Raji (cell line): ENCODE data around the gene RTN4RL1.

Source experiments
- POLR2A ChIP-seq: IDR thresholded peaks from 2 replicates; pipeline ENCODE4 v1.6.1; 2011; ENCODE audit warnings: low read depth, low read length, control low read depth; ENCODE audit not compliant: insufficient read depth

Gene RTN4RL1

GRCh38 chr17:1965556-1966273 lies 59.4 kb downstream of the RTN4RL1 start:
- TF ChIP-seq POLR2A = no peak

DNA sequence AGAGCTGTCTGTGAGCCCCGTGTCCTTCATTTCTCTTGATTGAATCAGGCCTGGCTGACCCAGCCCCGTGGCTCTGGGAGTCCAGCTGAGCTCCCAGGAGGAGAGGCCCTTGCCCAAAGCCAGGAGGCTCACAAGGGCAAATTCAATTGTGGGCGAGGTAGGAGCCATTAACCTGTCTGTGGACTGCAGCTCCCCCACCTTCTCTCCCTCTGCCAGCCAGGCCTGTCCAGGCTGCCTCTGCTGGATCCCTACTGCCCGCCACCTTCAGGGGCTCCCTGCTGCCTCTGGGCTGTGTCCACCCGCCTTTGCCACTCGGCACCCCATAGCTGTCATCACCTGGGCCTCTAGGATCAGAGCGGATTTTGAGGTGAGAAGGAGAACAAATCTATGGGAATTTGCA lies 61.9 kb downstream of the RTN4RL1 start:
- TF ChIP-seq POLR2A = no peak

DNA sequence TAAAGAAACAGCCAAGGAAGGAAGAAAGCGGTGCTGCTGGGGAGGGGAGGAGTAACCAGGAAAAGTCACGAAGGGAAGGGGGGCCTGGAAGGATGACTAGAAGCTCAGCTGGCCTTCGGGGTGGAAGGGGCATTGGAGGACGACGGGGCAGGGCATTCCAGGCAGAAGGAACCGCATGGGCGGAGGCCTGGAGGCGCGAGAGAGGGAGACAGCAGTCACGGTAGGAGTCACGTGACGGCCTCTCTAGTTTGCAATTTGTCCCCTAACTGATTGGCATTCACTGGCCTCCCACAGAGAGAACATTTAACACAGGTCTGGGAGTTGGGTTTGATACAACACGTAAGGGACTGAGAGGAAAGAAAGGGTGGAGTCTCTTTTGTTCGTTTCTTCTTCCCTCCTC lies 63.9 kb downstream of the RTN4RL1 start:
- TF ChIP-seq POLR2A = no peak

DNA sequence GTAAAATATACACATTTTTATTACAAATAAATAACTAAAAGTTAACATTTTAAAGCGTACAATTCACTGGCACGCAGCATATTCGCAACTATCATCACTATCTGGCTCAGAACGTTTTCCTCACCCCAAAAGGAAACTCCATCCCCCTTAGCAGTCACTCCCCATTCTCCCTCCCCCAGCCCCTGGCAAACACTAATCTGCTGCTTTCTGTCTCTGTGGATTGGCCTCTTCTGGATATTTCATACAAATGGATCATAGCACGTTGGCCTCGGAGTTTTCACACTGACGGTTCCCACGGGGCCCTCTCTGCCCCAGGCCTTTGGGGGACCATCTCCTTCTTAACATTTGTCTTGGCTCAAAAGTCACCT lies 64.6 kb downstream of the RTN4RL1 start:
- TF ChIP-seq POLR2A = no peak

DNA sequence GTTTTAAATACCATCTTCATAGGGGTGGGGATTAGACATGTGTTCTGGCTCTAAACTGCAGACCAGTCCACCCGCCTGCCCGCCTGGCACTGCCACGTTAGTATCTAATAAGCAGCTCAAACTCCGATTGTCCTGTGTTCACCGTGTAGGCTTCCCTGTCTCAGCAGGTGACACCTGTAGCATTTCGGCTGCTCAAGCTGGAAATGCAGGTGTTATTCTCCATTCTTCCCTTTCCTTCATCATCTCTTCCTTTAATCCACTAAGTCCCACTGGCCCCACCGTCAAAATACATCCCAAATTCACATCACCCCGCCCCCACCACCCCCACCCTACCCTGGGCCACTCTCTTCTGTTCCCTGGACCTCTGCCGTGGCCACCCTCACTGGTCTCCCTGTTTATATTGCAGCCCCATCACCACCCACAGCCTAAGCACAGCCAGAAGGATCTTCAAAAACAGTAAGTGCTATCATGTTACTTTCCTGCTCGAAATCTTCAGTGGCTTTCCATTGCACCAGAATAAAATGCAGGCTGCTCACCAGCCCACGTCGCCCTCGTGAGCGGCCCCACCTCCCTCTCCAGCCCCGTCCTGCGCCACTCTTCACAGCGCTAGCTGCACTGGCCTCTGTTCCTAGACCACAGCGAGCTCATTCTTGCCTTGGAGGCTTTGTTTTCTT lies 65.1 kb downstream of the RTN4RL1 start:
- no peak for TF ChIP-seq POLR2A

- no peak for TF ChIP-seq POLR2A
These were observed 66.8 kb downstream of the RTN4RL1 start for GRCh38 chr17:1958134-1958881.

- TF ChIP-seq POLR2A = no peak
These were observed 68.1 kb downstream of the RTN4RL1 start for GRCh38 chr17:1957037-1957436.

DNA sequence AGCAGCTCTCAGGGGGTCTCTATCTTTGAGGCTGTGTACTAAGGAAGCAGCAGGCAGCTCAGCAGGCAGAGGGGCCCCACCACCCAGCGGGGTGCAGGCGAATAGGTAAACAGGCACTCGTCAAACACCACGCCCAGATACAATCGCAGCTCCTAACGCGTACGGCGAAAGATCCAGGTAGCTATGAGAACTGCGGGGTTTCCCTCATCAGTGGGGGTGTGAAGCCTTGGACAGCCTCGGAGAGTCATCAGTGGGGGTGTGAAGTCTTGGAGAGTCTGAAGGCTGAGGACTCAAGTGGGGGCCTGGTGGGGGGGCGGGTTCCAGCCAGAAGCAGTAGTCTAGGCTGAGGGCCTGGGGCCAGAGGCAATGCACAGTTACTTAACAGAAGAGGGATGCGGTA lies 69.0 kb downstream of the RTN4RL1 start:
- TF ChIP-seq POLR2A = no peak

- no peak for TF ChIP-seq POLR2A
These were observed 71.3 kb downstream of the RTN4RL1 start for GRCh38 chr17:1953831-1954230.

DNA sequence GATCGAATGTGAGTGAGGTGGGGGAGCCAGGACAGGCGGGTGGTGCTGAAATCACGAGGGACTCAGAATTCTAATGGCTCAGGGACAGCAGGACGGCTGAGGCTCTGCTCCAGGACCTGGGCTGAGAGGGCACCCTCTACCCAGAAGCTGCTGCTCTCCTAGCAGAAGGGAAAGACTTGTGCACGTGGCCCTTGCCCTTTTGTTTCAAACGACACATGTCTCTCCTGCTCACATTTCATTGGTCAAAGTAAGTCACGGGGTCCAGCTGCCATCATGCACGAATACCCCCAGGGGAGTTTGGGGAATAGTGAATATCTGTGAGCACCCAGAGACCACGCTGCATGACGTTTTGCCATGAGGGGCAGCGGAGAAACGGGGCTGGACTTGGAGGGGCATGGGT lies 73.2 kb downstream of the RTN4RL1 start:
- no peak for TF ChIP-seq POLR2A

DNA sequence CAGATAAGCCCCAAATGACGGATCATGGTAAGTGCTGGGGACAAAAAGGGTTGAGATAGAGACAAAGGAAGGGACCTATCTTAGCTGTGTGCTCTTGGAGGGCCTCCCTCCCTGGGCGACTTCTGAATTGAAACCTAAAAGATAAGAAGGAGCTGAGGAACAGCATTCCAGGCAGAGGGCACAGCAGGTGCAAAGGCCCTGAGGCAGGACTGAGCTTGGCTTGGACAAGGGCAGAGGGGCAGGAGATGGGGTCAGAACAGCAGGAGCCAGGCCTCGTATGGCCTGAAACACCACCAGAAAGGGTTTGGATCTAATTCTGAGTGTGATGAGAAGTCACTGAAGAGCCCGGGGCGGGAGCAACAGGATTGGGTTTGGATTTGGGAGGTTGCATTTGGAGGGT lies 75.4 kb downstream of the RTN4RL1 start:
- no peak for TF ChIP-seq POLR2A

DNA sequence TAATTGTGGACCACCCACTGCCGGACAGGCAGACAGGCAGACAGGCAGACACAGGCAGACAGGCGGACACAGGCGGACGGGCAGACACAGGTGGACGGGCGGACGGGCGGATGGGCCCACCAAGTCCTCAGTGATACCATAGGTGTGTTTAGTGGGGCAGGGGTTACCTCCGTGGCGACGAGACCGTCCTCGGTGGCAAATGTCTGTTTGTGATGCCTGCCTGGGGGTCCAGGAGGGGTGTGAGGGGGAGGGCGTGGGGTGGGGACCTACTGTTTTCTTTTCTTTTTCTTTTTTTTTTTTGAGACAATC lies 76.7 kb downstream of the RTN4RL1 start:
- TF ChIP-seq POLR2A = no peak

DNA sequence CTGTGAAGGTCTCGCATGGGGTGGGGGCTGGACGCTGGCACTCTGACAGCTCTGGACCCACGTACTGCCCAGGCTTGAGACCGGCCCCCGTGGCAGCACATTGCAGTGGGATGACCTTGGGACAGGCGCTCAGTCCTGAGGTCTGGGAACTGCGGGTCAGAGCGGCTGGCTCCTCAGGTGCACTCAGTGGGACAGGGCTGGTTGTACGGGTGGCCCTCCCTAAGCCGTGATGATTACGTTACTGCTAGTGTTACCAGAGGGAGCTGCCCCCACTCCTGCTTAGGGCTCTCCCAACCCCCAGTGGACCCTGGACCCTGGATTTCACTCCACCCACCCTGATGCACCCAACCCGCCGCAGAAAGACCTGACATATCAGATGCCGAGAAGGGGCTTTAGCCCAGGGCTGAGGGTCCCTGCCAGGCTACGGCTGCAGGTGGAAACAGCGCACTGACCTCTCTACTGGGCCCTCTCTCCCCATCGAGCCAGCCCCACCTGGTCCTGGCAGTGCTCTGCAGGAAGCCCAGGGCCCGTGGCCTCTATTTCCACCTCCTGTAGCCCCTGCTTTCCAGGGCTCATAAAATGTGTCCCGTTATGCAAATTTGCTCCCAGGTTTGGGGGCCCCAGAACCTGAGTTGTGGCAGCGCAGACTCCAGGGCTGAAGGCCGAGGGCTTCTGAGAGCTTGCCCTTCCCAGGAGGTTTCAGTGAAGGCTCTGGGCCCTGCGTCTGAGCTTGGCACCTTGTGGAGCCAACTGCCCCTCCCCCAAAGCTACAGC lies 77.2 kb downstream of the RTN4RL1 start:
- no peak for TF ChIP-seq POLR2A

GRCh38 chr17:1947229-1947742 lies 77.8 kb downstream of the RTN4RL1 start:
- no peak for TF ChIP-seq POLR2A
